HG03108 (cell line): ENCODE measurements around the gene PHF21B.
"Not testable (repeated sequence)": the region's sequence is repeated elsewhere in the genome, so short reads cannot be mapped to it uniquely, and the experiment has no call there.

Experiments used
- ATAC-seq: cut with Tn5 transposase; IDR thresholded peaks from one replicate; pipeline ENCODE4 v1.9.1; 2021; ENCODE audit warnings: moderate library complexity; ENCODE audit not compliant: unreplicated experiment

Gene PHF21B

DNA sequence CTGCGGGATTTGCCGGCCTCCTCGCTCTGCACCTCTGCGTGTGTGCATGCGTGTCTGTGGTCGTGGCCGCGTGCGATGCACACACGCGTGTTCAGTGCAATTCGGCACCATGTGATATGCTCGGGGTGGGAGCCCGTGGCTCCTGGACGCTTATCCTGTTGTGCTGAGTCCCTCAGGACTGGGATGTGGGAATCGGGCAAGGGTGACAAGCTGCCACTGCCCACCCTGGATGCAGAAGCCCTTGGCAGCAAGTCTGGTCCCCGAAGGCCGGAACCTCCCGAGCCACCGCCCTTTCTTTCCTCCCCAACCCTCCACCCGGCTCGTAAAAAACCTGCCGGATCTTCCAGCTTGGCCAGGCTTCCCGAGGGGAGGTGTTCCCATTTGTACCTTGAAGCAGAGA is 128.2 kb downstream of the PHF21B start:
- ATAC-seq, result no peak

- no peak for ATAC-seq
These were observed 129.1 kb downstream of the PHF21B start for GRCh38 chr22:44880610-44881290.

GRCh38 chr22:44879301-44879680 is 130.5 kb downstream of the PHF21B start:
- ATAC-seq, result no peak

- ATAC-seq, result no peak
These were observed 131.1 kb downstream of the PHF21B start for GRCh38 chr22:44878483-44879300.

GRCh38 chr22:44876921-44877320 is 132.9 kb downstream of the PHF21B start:
- no peak for ATAC-seq

DNA sequence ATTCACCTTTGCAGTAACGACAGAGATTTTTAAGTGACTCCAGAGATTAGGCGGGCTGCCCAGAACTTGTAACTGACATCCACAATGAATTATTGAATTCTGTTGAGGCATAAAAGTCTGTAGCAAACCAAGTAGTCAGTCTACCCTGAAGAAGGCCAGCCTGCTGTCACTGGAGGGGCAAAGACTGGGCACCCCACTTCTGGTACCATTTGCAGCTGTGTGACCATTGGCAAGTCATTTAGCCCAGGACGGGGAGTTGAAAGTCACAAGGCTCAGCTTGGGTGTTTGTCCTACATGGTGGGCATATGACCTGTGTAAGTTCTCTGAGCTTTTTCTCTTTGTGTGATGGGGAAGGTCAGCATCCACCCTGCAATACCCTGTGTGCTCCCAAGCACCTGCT is 138.0 kb downstream of the PHF21B start:
- ATAC-seq, result no peak

DNA sequence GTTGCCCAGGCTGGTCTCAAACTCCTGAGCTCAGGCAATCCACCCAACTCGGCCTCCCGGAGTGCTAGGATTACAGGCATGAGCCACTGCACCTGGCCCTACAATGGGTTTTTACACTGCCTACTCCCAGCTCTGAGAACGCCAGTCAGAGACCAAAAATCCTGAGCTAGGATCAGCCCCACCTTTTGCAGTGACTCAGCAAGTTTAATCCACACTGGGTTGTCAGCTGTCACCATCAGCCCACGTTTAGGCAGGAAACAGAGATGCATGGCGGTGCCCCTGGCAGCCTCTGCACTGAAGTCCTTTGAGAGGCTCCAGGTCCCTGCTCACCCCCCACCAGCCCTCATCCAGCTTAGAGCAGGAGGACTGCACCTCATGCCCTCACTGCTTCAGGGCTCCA is 139.8 kb downstream of the PHF21B start:
- ATAC-seq, result no peak

- ATAC-seq, result no peak
These were observed 140.6 kb downstream of the PHF21B start for GRCh38 chr22:44869196-44869595.

GRCh38 chr22:44865193-44866057 is 144.4 kb downstream of the PHF21B start:
- no peak for ATAC-seq

DNA sequence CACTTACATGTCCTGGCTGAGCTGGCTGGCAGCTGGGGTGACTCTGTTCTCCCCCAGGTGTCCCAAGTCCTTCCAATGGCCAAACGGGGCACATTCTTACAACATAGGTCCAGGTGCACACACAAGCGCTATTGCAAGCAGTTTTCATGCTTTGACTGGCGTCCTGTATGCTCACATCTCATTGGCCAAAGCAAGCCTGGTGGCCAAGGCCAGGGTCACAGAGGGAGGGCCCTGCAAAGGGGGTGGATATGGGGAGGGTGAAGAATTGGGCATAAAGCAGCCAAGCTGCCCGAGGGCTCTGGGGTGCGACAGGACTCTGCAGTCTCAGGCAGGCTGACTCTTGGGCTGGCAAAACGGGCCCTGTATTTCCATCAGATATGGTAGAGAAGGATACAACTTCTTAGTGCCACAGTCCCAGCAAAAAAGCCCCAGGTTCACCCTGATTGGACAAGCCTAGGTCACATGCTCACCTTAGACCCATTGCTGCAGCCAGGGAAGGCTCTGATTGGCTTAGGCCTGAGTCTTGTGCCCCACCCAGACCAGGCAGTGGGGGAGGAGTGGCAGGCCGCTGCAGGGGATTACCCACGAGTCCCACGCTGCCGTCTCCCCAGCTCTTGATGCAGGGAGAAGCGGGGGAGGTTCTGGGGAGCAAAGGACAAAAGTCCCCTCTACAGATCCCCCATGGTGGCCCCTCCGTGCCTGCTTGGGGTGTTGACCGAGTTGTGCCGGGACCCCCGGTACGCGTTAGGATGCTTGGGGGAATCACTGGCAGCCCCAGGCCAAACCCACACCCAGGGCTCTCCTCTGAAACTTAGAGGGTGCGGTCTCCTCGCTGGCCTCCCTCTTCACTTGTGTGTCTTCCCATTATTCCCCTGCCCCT is 146.6 kb downstream of the PHF21B start:
- ATAC-seq, result no peak

GRCh38 chr22:44862281-44862680 is 147.5 kb downstream of the PHF21B start:
- no peak for ATAC-seq

DNA sequence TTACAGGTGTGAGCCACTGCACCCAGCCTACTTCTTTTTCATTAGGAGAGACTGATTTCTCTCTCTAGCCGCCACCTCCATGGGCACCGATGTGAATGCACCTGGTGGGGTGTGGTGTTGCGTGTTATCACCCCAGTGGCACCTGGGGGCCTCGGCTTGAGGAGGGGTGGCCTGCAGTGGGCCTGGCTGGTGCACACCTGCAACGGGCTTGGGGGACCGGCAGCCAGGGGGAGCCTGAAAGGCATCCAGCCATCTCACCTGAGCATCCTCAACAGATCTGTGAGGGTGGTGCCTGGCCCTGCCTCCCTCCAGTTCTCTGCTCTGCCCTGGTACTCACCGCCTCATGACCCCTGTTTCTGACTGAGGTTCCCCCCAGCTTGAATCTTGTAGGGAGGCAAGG is 148.6 kb downstream of the PHF21B start:
- ATAC-seq, result no peak

GRCh38 chr22:44860311-44860710 is 149.5 kb downstream of the PHF21B start:
- no peak for ATAC-seq

- ATAC-seq, result no peak
These were observed 150.2 kb downstream of the PHF21B start for GRCh38 chr22:44859641-44860040.

- ATAC-seq, result not testable (repeated sequence)
These were observed 151.0 kb downstream of the PHF21B start for GRCh38 chr22:44858819-44859218.

- no peak for ATAC-seq
These were observed 153.9 kb downstream of the PHF21B start for GRCh38 chr22:44855855-44856254.

- not testable (repeated sequence) for ATAC-seq
These were observed 155.2 kb downstream of the PHF21B start for GRCh38 chr22:44854641-44855040.

DNA sequence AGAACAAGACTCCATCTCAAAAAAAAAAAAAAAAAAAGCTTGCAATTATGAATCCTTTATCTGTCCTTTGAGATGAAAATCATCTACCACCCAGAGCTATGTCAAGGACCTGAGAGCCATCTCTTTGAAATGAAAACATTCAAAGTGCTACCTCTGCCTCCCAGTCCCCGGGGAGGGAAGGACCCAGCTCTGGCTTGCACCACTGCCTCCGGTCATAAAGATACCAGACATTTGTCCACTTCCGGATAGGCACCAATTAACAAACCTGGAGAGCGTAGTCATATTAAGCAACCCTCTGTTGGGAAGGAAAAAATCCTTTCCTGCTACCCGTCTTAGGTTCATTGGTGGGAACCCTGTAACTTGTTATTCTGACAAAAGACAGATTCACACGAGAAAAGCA is 158.9 kb downstream of the PHF21B start:
- ATAC-seq, result no peak

- no peak for ATAC-seq
These were observed 160.9 kb downstream of the PHF21B start for GRCh38 chr22:44848791-44849420.

GRCh38 chr22:44848296-44848741 is 161.5 kb downstream of the PHF21B start:
- no peak for ATAC-seq
